ENCODE measurements around the gene VAC14.

- no peak for TF ChIP-seq CTCF (IDR thresholded peaks at IDR 0.05)
- TF ChIP-seq POLR2A (IDR thresholded peaks at IDR 0.05): no peak
- no peak for TF ChIP-seq EP300 (IDR thresholded peaks at IDR 0.05)
Observed at GRCh38 chr16:70692873-70693671, 107.9 kb downstream of the VAC14 start.
